GM18519 (cell line): ENCODE results near the gene TMEM258.
A peak's percentile ranks its signal among the peaks of the same experiment; 100 is the strongest.

Experiments
- ATAC-seq: cut with Tn5 transposase; IDR thresholded peaks from one replicate; pipeline ENCODE4 v1.9.1; 2021; ENCODE audit warnings: mild to moderate bottlenecking, moderate library complexity; ENCODE audit not compliant: unreplicated experiment, low FRiP score

The TMEM258 gene

DNA sequence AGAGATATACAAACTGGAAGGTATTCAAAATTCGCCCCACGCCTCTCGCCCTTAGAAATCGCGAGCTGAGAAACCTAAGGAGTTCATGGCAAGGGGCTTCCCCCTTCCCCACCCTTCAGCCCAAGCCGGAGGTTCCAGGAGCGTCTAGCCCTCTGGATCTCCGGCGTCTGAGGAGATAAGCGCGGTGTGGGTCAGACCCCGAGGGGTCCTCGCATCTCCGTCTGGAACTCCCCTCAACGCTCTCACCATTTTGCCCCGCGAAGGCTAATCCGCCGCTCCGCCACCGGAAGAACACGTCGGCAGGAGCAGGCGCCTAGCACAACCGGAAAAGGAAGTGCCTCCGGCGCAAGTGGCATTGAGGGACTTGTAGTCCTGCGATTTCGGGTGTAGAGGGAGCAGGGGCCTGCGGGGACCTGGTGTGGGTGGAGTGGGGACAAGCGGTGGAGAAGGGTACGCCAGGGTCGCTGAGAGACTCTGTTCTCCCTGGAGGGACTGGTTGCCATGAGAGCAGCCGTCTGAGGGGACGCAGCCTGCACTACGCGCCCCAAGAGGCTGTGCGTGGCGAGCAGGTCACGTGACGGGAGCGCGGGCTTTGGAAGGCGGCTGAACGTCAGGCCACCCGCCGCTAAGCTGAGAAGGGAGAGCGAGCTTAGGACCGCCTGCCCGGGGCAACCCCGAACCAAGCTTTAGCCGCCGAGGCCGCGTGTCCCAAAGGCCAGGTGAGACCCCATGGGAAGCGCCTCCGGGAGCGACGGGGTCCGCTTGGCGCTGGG, at the start of gene TMEM258, which contains the start of gene FEN1:
Gene TMEM258, minus strand, starts transcription at position 290 of the 773 bp plus-strand sequence. Its CDS starts 41 bp downstream, at position 249.
Gene FEN1, plus strand, starts transcription at position 602 of the 773 bp plus-strand sequence. CDS start 2,451 bp downstream, outside the sequence.
- no peak for ATAC-seq

DNA sequence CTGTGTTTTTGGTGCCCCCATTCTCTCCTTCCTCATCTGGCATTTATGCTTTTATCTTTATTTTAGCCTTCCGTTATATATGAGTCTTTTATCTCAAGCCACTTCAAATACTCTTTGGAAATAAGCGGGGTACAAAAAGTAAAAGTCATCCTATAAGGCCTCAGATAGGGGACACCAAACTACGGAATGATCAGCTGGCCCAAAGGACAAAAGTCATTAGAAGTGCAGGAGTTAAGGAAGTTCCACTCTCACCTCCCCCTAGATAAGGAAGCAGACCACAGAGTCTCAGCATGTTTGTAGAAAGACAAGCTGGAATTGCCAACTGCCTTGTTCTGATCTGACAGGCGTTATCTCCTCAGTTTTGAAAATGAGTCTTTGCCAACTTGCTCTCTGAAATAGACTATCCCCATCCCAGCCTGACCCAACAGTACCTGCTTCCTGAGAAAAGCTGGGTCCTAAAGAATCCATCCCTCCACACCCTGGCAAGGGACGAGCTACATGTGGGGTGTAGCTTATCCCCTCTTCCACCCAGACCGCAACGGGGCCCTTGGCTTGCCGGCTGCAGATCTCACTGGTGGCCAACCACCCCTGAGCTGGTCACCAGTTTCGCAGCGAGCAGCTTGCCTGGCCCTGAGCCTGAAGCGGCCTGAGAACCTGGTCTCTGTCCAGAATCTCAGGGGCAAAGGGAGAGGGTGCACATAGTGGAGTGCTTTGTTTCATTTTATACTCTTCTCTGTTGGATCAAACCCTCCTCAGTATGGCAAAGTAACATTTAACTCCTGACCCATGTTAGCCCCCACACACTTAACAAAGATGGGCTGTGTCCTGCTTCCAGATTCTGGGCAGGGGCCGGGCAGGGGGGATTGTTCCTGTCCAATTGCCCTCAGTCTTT, 49.5 kb upstream of the TMEM258 start:
- ATAC-seq, result no peak

DNA sequence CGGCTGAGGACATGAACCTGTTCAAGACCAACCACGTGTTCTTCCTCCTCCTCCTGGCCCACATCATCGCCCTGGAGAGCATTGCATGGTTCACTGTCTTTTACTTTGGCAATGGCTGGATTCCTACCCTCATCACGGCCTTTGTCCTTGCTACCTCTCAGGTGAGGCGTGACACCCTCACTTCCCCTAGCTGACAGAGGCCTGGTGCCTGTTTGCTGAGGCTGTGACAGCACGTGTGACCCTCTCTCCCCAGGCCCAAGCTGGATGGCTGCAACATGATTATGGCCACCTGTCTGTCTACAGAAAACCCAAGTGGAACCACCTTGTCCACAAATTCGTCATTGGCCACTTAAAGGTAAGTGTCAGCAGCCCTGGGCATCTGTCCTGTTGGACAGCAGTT, 48.0 kb upstream of the TMEM258 start:
- ATAC-seq, result no peak

DNA sequence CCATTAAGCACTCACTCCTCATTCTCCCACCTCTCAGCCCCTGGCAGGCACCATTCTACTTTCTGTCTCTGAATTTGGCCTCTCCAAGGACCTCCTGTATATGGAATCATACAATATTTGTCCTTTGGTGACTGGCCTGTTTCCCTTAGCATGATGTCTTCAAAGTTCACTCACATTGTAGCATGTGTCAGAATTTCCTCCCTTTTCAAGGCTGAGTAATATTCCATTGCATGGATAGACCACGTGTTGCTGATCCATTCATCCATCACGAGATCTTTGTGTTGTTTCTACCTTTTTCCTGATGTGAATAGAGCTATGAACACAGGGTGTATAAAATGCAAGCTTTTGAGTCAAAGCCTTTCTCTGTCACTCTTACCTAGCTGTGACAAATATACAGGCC, 47.3 kb upstream of the TMEM258 start:
- no peak for ATAC-seq

DNA sequence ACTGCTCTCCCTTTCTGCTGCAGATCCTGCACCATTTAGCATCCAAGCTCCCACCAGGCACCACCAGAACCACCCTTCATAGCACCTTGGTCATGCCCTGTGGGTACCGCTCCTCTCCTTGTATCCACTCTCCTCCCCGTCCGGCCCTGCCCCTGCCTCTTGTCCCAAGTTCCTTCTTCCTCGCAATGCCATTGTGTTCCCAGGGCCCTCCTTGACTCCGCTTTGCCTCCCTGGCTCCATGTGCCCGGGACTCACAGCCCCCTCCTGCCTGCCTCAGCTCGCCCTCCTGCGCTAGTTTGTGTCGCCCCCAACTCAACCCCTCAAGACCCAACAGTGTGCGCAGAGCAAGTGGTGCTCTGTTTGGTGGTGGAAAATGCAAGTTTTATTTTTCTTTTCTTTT, 46.5 kb upstream of the TMEM258 start:
- ATAC-seq, result no peak

DNA sequence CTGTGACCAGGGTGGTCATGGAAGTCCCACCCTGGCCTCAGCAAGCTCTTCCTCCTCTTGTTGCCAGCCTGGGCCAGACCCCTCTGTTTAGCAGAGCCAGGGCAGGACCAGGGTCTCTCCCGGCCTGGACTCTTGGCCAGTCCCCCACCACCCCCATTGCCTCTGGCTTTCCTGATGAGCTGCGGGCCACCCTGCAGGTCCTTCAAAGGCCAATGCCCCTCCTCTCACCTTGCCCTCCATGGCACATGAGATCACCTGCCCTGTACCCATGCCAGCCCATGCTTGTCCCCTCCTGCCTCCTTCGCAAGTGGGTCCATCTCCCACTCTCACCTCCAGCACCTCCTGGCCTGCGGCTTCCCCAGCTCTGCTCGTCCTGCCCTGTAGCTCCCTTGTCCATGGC, 46.1 kb upstream of the TMEM258 start:
- ATAC-seq, result no peak

DNA sequence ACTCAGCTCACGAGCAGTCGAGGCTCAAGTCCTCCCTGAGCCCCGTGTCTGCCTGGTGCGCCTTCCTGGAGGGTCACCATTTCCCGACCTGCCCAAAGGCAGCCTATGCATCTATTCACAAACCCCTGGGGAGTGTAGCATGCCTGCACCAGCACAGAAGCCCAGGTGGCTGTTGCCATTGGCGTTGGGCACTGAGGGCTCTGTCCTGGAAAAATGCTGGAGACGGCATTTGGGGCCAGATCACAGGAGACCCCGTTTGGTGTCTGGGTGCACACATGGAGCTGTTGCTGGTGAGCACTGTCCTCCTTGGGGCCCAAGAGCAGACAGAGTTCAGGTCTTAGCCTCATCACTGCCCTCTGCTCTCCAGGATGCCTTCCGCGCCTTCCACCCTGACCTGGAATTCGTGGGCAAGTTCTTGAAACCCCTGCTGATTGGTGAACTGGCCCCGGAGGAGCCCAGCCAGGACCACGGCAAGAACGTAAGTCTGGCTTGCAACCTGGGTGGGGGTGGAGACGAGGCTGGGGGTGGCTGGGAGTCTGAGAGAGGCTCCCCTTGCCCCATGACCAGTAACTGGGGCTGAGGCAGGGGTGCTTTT, 45.1 kb upstream of the TMEM258 start:
- ATAC-seq, result no peak

DNA sequence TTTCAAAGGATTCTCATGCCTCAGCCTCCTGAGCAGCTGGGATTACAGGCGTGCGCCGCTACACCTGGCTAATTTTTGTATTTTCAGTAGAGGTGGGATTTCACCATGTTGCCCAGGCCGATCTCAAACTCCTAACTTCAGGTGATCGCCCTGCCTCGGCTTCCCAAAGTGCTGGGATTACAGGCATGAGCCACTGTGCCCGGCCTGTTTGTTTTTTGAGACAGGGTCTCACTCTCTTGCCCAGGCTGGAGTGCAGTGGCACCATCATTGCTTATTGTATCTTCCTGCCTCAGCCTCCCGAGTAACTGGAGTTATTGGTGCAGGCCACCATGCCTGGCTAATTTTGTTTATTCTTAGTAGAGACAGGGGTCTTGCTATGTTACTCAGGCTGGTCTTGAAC, 43.8 kb upstream of the TMEM258 start:
- no peak for ATAC-seq

DNA sequence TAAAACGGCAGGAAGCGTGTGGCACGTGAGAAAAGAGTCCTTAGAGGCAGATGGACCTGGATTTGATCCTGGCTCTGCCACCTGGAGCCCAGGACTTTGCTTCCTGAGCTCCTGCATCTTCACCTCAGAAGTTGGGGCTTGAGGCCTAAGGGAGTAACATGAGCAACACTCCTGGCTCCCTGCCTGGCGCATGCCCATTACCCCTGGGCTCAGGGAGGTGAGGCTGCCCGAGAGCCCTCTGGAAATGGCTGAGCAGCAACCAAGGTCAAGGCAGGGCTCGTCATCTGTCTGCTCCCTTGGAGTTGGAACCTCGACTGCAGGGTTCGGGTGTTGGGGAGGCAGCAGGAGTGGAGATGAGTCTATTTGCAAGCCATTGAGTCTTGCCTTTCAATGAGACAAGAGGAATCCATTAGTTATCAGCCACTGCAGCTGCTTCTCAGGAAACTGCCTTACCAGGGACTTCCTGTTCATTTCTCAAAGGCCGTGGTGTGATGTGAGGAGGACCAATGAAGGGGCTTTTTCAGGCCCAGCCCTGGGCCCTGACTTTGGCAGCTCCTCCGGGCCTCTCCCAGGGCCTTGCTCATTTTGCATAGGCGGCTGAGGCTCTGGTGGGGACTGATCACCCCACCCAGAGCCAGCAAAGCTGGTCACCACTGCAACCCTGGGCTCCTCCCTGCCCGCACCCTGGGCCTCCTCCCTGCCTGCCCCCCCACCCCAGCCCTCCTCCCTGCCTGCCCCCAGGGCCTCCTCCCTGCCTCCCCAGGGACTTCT, 42.1 kb upstream of the TMEM258 start:
- ATAC-seq, result peak; percentile 86

DNA sequence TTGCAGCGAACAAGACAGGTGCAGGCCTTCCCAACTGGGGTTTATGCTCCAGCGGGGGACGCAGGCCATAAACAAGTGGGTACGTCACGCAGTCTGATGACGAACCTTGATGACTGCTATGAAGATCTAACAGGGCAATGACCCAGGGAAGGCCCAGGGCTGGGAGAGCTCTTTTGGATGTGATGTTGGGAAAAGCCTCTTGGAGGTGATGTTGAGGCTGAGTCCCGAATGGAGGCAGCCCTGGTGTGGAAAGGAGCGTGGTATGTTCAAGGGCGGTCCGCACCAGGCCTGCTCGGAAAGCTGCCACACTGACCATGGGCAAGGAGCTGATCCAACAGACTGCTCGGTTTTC, 41.5 kb upstream of the TMEM258 start:
- ATAC-seq, result no peak

DNA sequence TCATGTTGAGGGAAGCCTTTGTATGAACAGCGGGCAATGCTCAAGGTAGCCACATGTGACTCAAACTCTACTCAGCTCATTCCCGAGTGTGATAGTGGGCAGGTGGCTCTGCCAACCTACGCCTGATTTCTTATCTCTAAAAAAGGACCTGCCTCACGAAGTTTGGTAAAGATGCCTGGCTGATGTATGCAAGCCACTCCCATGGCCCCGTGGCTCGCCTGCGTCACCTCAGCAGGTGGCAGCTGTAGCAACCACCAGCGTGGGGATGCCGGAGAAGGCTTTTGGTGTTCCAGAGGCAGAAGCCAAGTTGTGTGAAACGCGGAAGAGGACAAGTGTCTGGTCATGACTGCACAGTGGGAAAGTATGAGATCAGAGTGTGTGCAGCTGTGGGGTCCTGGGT, 41.1 kb upstream of the TMEM258 start:
- ATAC-seq, result no peak

DNA sequence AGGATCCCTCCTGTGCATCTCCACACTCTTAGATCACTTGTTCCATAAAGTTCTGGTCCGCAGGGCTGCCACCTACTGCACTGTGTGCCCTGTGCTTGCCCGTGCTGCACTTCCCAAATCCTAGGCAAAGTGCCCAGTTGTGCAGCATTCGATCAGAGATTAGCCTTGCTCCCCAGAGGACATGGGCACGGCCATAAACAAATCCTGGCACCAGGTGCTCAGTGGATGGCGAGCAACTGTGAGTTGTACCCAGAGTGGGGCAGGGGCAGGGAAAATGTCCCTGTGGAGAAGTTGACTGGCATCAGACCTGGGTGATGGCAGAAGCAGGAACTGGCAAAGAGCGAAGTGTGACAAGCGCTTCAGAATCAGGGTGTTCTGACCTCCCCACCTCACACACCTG, 40.4 kb upstream of the TMEM258 start:
- no peak for ATAC-seq

DNA sequence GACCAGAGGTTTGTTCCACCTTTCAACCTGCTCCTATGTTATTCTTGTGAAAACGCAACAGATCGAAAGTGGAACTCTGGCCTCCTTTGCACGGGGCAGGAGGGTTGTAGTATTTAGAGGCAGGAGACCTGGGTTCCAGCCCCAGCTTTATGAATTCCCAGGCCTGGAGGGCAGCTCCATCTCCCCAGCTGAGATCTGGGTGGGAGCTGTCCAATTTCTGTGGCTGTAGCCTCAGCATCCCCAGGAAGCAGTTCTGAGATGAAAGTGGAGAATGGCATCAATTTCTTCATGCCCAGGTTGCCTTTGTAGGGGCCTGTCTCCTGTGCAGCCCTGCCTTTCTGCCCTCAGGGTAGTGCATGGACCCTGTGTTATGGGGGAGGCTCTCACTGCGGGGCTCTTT, 39.8 kb upstream of the TMEM258 start:
- ATAC-seq, result no peak

DNA sequence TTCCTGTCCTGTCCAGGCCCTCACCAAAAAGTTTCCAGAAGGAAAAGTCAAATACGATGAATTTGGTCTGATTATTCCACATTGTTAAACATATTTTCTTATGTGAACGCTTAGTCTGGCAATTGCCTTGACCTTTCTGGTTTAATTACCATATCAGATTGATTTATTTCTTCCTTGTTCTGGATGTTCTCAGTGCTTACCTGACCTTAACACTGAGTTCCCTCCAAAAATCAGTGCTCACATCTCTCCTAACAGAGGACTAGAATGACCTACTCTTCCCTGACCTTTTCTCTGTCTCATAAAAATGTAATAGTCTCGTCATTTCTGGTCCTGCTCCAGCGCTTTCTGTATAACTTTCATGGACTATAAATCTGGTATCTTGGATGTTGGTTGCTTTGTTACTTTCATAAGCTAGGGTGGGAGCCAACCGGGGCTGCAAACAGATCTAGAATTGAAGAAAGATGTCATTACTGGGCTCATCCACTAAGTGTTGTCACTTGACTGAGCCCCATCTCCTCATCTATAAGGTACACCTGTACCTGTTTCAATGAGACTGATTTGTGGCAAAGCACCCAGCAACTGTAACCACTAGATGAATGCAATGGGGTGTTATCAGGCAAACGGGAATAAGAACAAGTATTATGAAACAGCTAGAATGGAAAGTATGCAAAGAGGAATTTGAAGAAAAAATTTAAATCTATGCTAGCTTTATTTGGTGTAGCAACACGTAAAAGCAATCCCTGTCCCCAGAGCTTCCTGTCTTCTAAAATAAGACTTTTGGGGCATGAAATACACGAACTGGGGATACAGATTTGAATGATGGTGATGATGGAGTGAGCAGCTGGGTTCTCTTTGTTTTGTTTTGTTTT, 38.1 kb upstream of the TMEM258 start:
- ATAC-seq, result no peak

DNA sequence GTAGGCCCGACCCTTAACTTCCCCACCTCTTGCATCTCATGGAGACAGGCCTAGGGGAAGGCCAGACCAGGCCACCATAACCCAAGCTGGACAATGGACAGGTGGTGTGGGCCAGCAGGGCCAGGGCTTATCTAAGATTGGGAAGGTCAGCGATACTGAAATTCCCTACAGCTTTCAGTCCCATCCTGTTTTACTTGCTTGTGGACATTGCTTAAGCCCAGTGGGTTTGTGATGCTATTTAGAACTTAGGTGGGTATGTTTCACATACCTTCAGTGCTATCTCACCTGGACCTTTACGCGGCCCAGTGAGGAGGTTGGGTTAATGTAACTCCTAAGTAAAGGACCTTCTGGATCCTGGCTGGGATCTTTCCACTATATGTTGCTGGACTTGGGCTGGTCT, 37.4 kb upstream of the TMEM258 start:
- ATAC-seq, result no peak

DNA sequence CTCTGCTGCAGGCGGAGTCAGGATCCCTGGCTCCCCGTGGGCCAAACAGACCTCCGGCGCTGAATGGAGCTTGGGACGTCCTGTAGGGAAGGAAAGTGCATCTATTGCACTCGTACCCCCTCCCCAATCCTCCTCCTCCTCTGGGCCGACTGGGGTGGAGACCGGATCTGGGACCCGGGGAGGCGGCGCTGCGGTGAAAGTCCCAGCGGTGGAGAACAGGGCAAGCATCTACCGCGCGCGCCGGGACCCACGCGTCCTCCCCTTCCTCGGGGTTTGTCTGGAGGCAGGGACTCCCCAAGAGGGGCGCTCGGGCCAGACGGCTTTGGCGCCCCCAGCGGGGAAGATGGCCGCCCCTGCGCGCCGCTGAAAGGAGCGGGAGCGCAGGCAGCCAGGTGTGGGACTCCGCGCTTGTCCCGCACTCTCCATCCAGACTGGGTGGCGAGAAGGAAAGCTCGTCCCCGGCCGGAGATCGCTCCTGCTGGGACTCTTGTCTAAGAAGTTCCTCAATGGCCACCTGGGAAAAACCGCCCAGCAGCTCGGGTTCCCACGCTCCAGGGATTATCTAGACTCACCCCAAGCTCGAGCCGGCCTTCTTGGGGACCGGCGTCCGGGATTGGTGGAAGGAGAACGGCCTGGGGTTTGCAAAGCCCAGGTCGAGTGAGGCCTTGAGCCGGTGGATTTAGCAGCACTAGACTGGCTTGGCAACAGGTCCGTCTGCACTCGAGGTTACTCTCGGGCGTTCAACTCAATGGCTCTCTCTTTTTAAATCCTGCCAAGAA, 36.4 kb upstream of the TMEM258 start:
- no peak for ATAC-seq

DNA sequence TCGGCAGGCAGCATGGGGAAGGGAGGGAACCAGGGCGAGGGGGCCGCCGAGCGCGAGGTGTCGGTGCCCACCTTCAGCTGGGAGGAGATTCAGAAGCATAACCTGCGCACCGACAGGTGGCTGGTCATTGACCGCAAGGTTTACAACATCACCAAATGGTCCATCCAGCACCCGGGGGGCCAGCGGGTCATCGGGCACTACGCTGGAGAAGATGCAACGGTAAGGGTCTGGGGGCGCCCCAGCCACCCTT, 35.9 kb upstream of the TMEM258 start:
- no peak for ATAC-seq

DNA sequence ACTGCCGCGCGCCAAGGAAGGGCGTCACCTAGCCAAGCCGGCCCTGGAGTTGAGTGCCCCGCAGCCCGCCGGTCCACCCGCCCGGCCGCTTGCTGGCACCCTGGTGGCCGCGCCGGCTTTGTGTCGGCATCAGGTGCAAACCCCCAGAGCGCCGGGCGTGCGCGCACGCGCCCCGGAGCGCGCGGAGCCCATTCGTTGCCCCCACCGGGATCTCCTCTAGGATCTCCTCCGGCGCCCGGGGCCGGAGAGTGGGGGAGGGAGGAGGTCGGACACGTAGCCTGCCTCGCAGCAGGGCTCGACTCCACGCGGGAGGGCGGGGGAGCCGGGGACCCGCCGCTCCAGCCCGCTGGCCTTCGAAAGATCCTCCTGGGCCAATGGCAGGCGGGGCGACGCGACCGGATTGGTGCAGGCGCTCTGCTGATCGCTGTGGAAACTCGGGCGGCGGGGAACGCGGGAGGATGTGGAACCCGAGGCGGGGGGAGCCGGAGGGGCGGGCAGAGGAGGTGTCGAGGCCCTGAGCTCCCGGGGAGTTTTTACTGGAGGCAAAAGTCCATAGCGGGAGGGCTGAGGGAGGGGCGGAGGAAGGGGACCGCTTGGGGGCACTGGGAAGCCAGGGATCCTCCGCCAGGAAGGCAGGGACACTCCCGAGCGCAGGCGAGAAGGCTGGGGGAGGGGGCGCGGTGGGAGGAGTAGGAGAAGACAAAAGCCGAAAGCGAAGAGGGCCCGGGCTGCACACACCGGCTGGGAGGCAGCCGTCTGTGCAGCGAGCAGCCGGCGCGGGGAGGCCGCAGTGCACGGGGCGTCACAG, 35.4 kb upstream of the TMEM258 start, which contains the start of gene FADS2:
Gene FADS2, plus strand, starts transcription at position 730 of the 808 bp plus-strand sequence. CDS start 91 bp downstream, outside the sequence.
- no peak for ATAC-seq
